GM23338 (cell line): Measurements from ENCODE around the gene DHRS3. TPM values are rescaled to one million over a fixed set of nuclear protein-coding genes. Genes with fewer than 3 reads are reported as not detected.

Experiments used
- ATAC-seq: fragments of 200-7000 bp; cut with Tn5 transposase; 3 replicates; pipeline ENCODE4 v1.9.1; 2020
- DNase-seq: peaks from one replicate; pipeline ENCODE4 v3.0.0-alpha.2; 2015; ENCODE audit warnings: low spot score
- H2AFZ ChIP-seq: fragments of 200-600 bp; sonication (generic); 2 replicates; pipeline ENCODE4 v1.8.0; 2016; ENCODE audit warnings: antibody characterized with exemption, mild to moderate bottlenecking, moderate library complexity
- H3F3A ChIP-seq: fragments of 200-600 bp; sonication (generic); replicated peaks from 2 replicates; pipeline ENCODE4 v1.8.0; 2017; ENCODE audit warnings: antibody characterized with exemption, mixed run types, low read depth
- H3K27ac ChIP-seq: fragments of 200-600 bp; sonication (generic); 2 replicates; pipeline ENCODE4 v1.6.1; 2016; ENCODE audit warnings: low read depth
- H3K27me3 ChIP-seq: fragments of 200-600 bp; sonication (generic); 2 replicates; pipeline ENCODE4 v1.8.0; 2016; ENCODE audit warnings: mild to moderate bottlenecking, mixed run types, moderate library complexity; ENCODE audit not compliant: insufficient read depth
- H3K36me3 ChIP-seq: fragments of 200-600 bp; sonication (generic); 2 replicates; pipeline ENCODE4 v1.8.0; 2016; ENCODE audit warnings: mild to moderate bottlenecking; ENCODE audit not compliant: insufficient read depth
- H3K4me1 ChIP-seq: fragments of 200-600 bp; sonication (generic); 2 replicates; pipeline ENCODE4 v1.8.0; 2016; ENCODE audit warnings: mild to moderate bottlenecking, moderate library complexity; ENCODE audit not compliant: insufficient read depth
- H3K4me2 ChIP-seq: fragments of 200-600 bp; sonication (generic); 2 replicates; pipeline ENCODE4 v1.7.1; 2017; ENCODE audit warnings: mixed run types
- H3K4me3 ChIP-seq: fragments of 200-600 bp; sonication (generic); 2 replicates; pipeline ENCODE4 v1.6.1; 2016; ENCODE audit warnings: mixed run types
- H3K79me2 ChIP-seq: fragments of 200-600 bp; sonication (generic); replicated peaks from 2 replicates; pipeline ENCODE4 v1.8.0; 2017; ENCODE audit warnings: mild to moderate bottlenecking; ENCODE audit not compliant: insufficient read depth
- H3K9me2 ChIP-seq: fragments of 200-600 bp; sonication (generic); 2 replicates; pipeline ENCODE4 v1.8.0; 2017; ENCODE audit not compliant: insufficient read depth
- H4K20me1 ChIP-seq: fragments of 200-600 bp; sonication (generic); replicated peaks from 2 replicates; pipeline ENCODE4 v1.8.0; 2017; ENCODE audit warnings: mild to moderate bottlenecking; ENCODE audit not compliant: insufficient read depth
- H3K27ac Mint-ChIP-seq: 2 replicates; pipeline ENCODE4 v1.8.0; 2020; ENCODE audit warnings: inconsistent platforms, mild to moderate bottlenecking, moderate library complexity, mixed read lengths
- H3K27me3 Mint-ChIP-seq: 3 replicates; pipeline ENCODE4 v1.8.0; 2022; ENCODE audit warnings: low read depth, mild to moderate bottlenecking, moderate library complexity, mixed read lengths, inconsistent platforms; ENCODE audit not compliant: insufficient read depth, poor library complexity
- H3K36me3 Mint-ChIP-seq: 3 replicates; pipeline ENCODE4 v1.8.0; 2021; ENCODE audit warnings: low read depth, mild to moderate bottlenecking, inconsistent platforms, moderate library complexity, mixed read lengths
- H3K4me1 Mint-ChIP-seq: 3 replicates; pipeline ENCODE4 v1.8.0; 2020; ENCODE audit warnings: mild to moderate bottlenecking, inconsistent platforms, mixed read lengths
- H3K4me3 Mint-ChIP-seq: 3 replicates; pipeline ENCODE4 v1.8.0; 2021; ENCODE audit warnings: moderate library complexity, mild to moderate bottlenecking, inconsistent platforms, mixed read lengths
- H3K9me3 Mint-ChIP-seq: 3 replicates; pipeline ENCODE4 v1.8.0; 2020; ENCODE audit warnings: moderate library complexity, mild to moderate bottlenecking, inconsistent platforms, mixed read lengths
- ETS1 ChIP-seq: IDR thresholded peaks from 2 replicates; pipeline ENCODE4 v1.6.1; 2016; ENCODE audit warnings: antibody characterized with exemption
- POLR2AphosphoS5 ChIP-seq: IDR thresholded peaks from 2 replicates; pipeline ENCODE4 v1.6.1; 2016; ENCODE audit warnings: antibody characterized with exemption, low read depth
- REST ChIP-seq: IDR thresholded peaks from one replicate; pipeline ENCODE4 v1.6.1; 2018; ENCODE audit warnings: antibody characterized with exemption; ENCODE audit not compliant: unreplicated experiment
- STAT1 ChIP-seq: IDR thresholded peaks from one replicate; pipeline ENCODE4 v1.6.1; 2016; ENCODE audit warnings: antibody characterized with exemption; ENCODE audit not compliant: unreplicated experiment
- ZNF114 ChIP-seq: fragments of 250-450 bp; sonication (Bioruptor Pico); IDR thresholded peaks from 2 replicates; pipeline ENCODE4 v1.5.0; 2020; ENCODE audit warnings: mild to moderate bottlenecking, moderate library complexity
- ZNF331 ChIP-seq: fragments of 250-450 bp; sonication (Bioruptor Pico); IDR thresholded peaks from 2 replicates; pipeline ENCODE4 v1.5.0; 2020; ENCODE audit warnings: low read depth, mild to moderate bottlenecking, moderate library complexity
- ZNF462 ChIP-seq: fragments of 250-450 bp; sonication (Bioruptor Pico); IDR thresholded peaks from 2 replicates; pipeline ENCODE4 v1.5.0; 2020; ENCODE audit warnings: mild to moderate bottlenecking, moderate library complexity
- polyA plus RNA-seq: library from polyadenylated mRNA; unstranded; fragments of >200 nt; fragmentation: Nextera tagmentation; extraction: Ambion mirVana; gene quantifications from 2 replicates; pipeline ENCODE4 v1.2.1, GENCODE V29; 2016
- total RNA-seq: library from RNA; depleted of rRNA; stranded (reverse); fragments of >200 nt; shearing (Covaris generic); gene quantifications from 2 replicates; pipeline ENCODE4 v1.2.3, GENCODE V29; 2014

The DHRS3 gene
- total and polyA plus RNA-seq, 2 experiments from 2014 or later, result 21.0 to 26.0 TPM

- no peaks in the 10 kb centered on the region for H4K20me1 ChIP-seq
- no peak overlapping the region for H2AFZ ChIP-seq
- no peak overlapping the region for H3K27ac ChIP-seq
- Mint-ChIP-seq H3K36me3 (peaks cover 34% of the 10 kb centered on the region), H3K27ac (no peak overlapping the region), H3K4me1 (no peaks in the 10 kb centered on the region), H3K27me3 (peaks cover 4% of the 10 kb centered on the region), H3K4me3 (no peak overlapping the region), H3K9me3 (peaks cover 18% of the 10 kb centered on the region)
- no peak overlapping the region for H3K4me2 ChIP-seq
- no peak overlapping the region for H3K4me3 ChIP-seq
- no peaks in the 10 kb centered on the region for H3K79me2 ChIP-seq
- DNase-seq (no peak), ATAC-seq (no peak)
- no peaks in the 10 kb centered on the region for H3K36me3 ChIP-seq
- H3F3A ChIP-seq, result no peaks in the 10 kb centered on the region
- no peaks in the 10 kb centered on the region for H3K9me2 ChIP-seq
- TF ChIP-seq ZNF114 (CRISPR knock-in tag), result no peak
- no peak for TF ChIP-seq STAT1
- no peak for TF ChIP-seq POLR2AphosphoS5
- TF ChIP-seq ZNF462 (CRISPR knock-in tag), result no peak
- TF ChIP-seq ZNF331 (CRISPR knock-in tag), result no peak
- no peak for TF ChIP-seq REST
- TF ChIP-seq ETS1, result no peak
- no peaks in the 10 kb centered on the region for H3K4me1 ChIP-seq
- no peaks in the 10 kb centered on the region for H3K27me3 ChIP-seq
These were observed 49.8 kb downstream of the DHRS3 start for GRCh38 chr1:12568009-12568767.
